Posterior vena cava (tissue), 2 donors: Measurements from ENCODE around the gene SHISA9. TPM values are rescaled to one million over a fixed set of nuclear protein-coding genes. Genes with fewer than 3 reads are reported as not detected.

ENCODE experiments used
- DNase-seq: peaks from one replicate; pipeline ENCODE4 v3.0.0-alpha.2; 2020; ENCODE audit warnings: low spot score
- intact Hi-C, 2 donors: fragments of 100-400 bp; cut with DNase I; formaldehyde crosslinking; loops; one replicate each; pipeline versions ENCODE4 v1.14.1 to v1.14.2; 2022 to 2023
- total RNA-seq, 2 donors: library from RNA; stranded (reverse); fragmentation: NEBNext Ultra II Directional; extraction: Animal tissue kit (Norgen Biotek cat#: 25700); gene quantifications; one replicate each; pipeline ENCODE4 v1.2.1, GENCODE V29; 2021
- donor health status: DM: yes; HTN: yes; CAD: no.
- donor health status: DM: yes; HTN: yes; CAD: no.

The SHISA9 gene
- total RNA-seq, 2 donors from 2014 or later = 0.14 TPM; not detected in 1

GRCh38 chr16:12930881-12931280 lies 29.5 kb downstream of the SHISA9 start:
- intact Hi-C loops = no loop called here
- DNase-seq = no peak

- intact Hi-C loops = no loop called here
- DNase-seq = no peak
These were observed 35.0 kb downstream of the SHISA9 start for GRCh38 chr16:12936391-12936790.

GRCh38 chr16:12941896-12942295 lies 40.5 kb downstream of the SHISA9 start:
- intact Hi-C loops = no loop called here

GRCh38 chr16:12942861-12943260 lies 41.5 kb downstream of the SHISA9 start:
- intact Hi-C loops = no loop called here
- no peak for DNase-seq

More at GRCh38 chr16:12941896-12942295, 40.5 kb downstream of the SHISA9 start:
- DNase-seq = no peak

- no peak for DNase-seq
- intact Hi-C loops = no loop called here
These were observed 42.9 kb downstream of the SHISA9 start for GRCh38 chr16:12944300-12944699.

- intact Hi-C loops = no loop called here
- no peak for DNase-seq
These were observed 50.0 kb downstream of the SHISA9 start for GRCh38 chr16:12951392-12951791.

- intact Hi-C loops = no loop called here
- DNase-seq = no peak
These were observed 50.6 kb downstream of the SHISA9 start for GRCh38 chr16:12951976-12952375.

GRCh38 chr16:12958366-12958765 lies 57.0 kb downstream of the SHISA9 start:
- no peak for DNase-seq
- intact Hi-C loops = no loop called here

GRCh38 chr16:12959072-12959471 lies 57.7 kb downstream of the SHISA9 start:
- intact Hi-C loops = no loop called here

GRCh38 chr16:12961626-12962025 lies 60.2 kb downstream of the SHISA9 start:
- no peak for DNase-seq
- intact Hi-C loops = no loop called here

More at GRCh38 chr16:12959072-12959471, 57.7 kb downstream of the SHISA9 start:
- no peak for DNase-seq

GRCh38 chr16:12964461-12964860 lies 63.1 kb downstream of the SHISA9 start:
- no peak for DNase-seq
- intact Hi-C loops = no loop called here

GRCh38 chr16:12965274-12965804 lies 63.9 kb downstream of the SHISA9 start:
- DNase-seq = no peak
- intact Hi-C loops = loop anchor here in 1 of 2 donors (1.0 kb wide), 1 partner anchor 28 kb away; no protein-coding TSS in a partner anchor

GRCh38 chr16:12971241-12971640 lies 69.8 kb downstream of the SHISA9 start:
- intact Hi-C loops = loop anchor here in 1 of 2 donors (5.0 kb wide), 1 partner anchor 111 kb away; no protein-coding TSS in a partner anchor
- no peak for DNase-seq

- DNase-seq = no peak
- intact Hi-C loops = loop anchor here in 1 of 2 donors (5.0 kb wide), 1 partner anchor 110 kb away; no protein-coding TSS in a partner anchor
These were observed 70.8 kb downstream of the SHISA9 start for GRCh38 chr16:12972246-12972645.

- intact Hi-C loops = no loop called here
- DNase-seq = no peak
These were observed 74.4 kb downstream of the SHISA9 start for GRCh38 chr16:12975766-12976165.

- no peak for DNase-seq
- intact Hi-C loops = no loop called here
These were observed 75.1 kb downstream of the SHISA9 start for GRCh38 chr16:12976496-12976895.

GRCh38 chr16:12976936-12977335 lies 75.5 kb downstream of the SHISA9 start:
- no peak for DNase-seq
- intact Hi-C loops = no loop called here

GRCh38 chr16:12985516-12985915 lies 84.1 kb downstream of the SHISA9 start:
- DNase-seq = no peak

GRCh38 chr16:12988071-12988470 lies 86.7 kb downstream of the SHISA9 start:
- no peak for DNase-seq
- intact Hi-C loops = no loop called here

More at GRCh38 chr16:12985516-12985915, 84.1 kb downstream of the SHISA9 start:
- intact Hi-C loops = no loop called here

- intact Hi-C loops = no loop called here
- DNase-seq = no peak
These were observed 90.7 kb downstream of the SHISA9 start for GRCh38 chr16:12992066-12992465.

- no peak for DNase-seq
- intact Hi-C loops = no loop called here
These were observed 93.0 kb downstream of the SHISA9 start for GRCh38 chr16:12994402-12994801.
